Lower lobe of right lung (tissue), 2 donors: ENCODE results near the gene SNRNP40. TPM values are rescaled to one million over a fixed set of nuclear protein-coding genes. Genes with fewer than 3 reads are reported as not detected.
A peak's percentile ranks its signal among the peaks of the same experiment; 100 is the strongest.

Source experiments
- ATAC-seq, 2 donors: fragments of 200-7000 bp; cut with Tn5 transposase; one replicate each; pipeline ENCODE4 v1.9.1; 2020 to 2022; ENCODE audit warnings: mild to moderate bottlenecking in 2 of 2, moderate library complexity in 2 of 2
- DNase-seq: peaks from one replicate; pipeline ENCODE4 v3.0.0-alpha.2; 2020
- H3K27ac ChIP-seq: fragments of 200-600 bp; one replicate; pipeline ENCODE4 v1.8.0; 2022
- H3K27me3 ChIP-seq: fragments of 200-600 bp; one replicate; pipeline ENCODE4 v1.8.0; 2022; ENCODE audit warnings: low read depth
- H3K36me3 ChIP-seq: fragments of 200-600 bp; one replicate; pipeline ENCODE4 v1.8.0; 2022; ENCODE audit warnings: mild to moderate bottlenecking
- H3K4me1 ChIP-seq: fragments of 200-600 bp; one replicate; pipeline ENCODE4 v1.8.0; 2022
- H3K4me3 ChIP-seq: fragments of 200-600 bp; one replicate; pipeline ENCODE4 v1.8.0; 2022; ENCODE audit warnings: mild to moderate bottlenecking
- H3K9me3 ChIP-seq: fragments of 200-600 bp; one replicate; pipeline ENCODE4 v1.8.0; 2022
- intact Hi-C: fragments of 100-400 bp; cut with DNase I; formaldehyde crosslinking; loops from one replicate; pipeline ENCODE4 v1.11.0; 2022
- total RNA-seq: library from RNA; stranded (reverse); fragmentation: NEBNext Ultra II Directional; extraction: Animal tissue kit (Norgen Biotek cat#: 25700); gene quantifications from one replicate; pipeline ENCODE4 v1.2.1, GENCODE V29; 2021
- TF ChIP-seq, protein P1 (sequence below): fragments of 200-600 bp; IDR thresholded peaks from one replicate; pipeline ENCODE4 v1.8.0; 2022; ENCODE audit warnings: antibody characterized with exemption, mild to moderate bottlenecking
- donor health status: DM: no; HTN: yes; CAD: no; lungs with severe emphysema.

Gene SNRNP40
- total RNA-seq, 1 donor from 2014 or later = 38.3 TPM

- Histone ChIP-seq H3K27ac (no peak overlapping the region), H3K4me3 (no peak overlapping the region), H3K4me1 (peaks cover 4% of the 10 kb centered on the region), H3K36me3 (no peaks in the 10 kb centered on the region), H3K9me3 (no peaks in the 10 kb centered on the region), H3K27me3 (peaks cover 22% of the 10 kb centered on the region)
- DNase-seq (no peak), ATAC-seq (no peak)
- TF ChIP-seq, protein P1, sequence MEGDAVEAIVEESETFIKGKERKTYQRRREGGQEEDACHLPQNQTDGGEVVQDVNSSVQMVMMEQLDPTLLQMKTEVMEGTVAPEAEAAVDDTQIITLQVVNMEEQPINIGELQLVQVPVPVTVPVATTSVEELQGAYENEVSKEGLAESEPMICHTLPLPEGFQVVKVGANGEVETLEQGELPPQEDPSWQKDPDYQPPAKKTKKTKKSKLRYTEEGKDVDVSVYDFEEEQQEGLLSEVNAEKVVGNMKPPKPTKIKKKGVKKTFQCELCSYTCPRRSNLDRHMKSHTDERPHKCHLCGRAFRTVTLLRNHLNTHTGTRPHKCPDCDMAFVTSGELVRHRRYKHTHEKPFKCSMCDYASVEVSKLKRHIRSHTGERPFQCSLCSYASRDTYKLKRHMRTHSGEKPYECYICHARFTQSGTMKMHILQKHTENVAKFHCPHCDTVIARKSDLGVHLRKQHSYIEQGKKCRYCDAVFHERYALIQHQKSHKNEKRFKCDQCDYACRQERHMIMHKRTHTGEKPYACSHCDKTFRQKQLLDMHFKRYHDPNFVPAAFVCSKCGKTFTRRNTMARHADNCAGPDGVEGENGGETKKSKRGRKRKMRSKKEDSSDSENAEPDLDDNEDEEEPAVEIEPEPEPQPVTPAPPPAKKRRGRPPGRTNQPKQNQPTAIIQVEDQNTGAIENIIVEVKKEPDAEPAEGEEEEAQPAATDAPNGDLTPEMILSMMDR = no peak
- intact Hi-C loops = no loop called here
These were observed 52.3 kb downstream of the SNRNP40 start for GRCh38 chr1:31244326-31244725.

- Histone ChIP-seq H3K36me3 (no peaks in the 10 kb centered on the region), H3K4me3 (no peak overlapping the region), H3K27ac (no peak overlapping the region), H3K9me3 (no peaks in the 10 kb centered on the region), H3K4me1 (peaks cover 8% of the 10 kb centered on the region), H3K27me3 (peaks cover 28% of the 10 kb centered on the region)
- TF ChIP-seq, protein P1 = no peak
- intact Hi-C loops = no loop called here
- ATAC-seq (no peak), DNase-seq (no peak)
These were observed 52.9 kb downstream of the SNRNP40 start for GRCh38 chr1:31243501-31244286.

DNA sequence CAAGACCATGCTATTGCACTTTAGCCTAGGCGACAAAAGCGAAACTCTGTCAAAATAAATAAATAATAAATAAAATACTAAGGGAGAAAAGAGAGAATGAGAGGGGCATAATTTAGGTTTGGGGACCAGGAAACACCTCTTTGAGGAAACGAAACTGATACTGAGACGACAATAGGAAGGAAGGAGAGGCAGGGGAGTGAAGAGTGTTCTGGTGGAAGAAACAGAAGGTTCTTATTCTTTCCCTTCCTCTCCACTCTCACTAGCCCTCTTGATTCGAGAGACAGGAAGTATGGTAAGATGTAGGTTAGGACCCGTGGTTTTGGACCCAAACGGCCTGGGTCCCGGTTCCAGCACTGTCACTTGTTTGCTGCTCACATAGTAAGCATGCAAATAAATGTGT lies 55.3 kb downstream of the SNRNP40 start:
- intact Hi-C loops = no loop called here
- ATAC-seq = no peak

GRCh38 chr1:31239653-31240241 lies 56.8 kb downstream of the SNRNP40 start, which contains the start of gene NKAIN1:
Gene NKAIN1 (minus strand): TSS chr1:31239887. CDS start chr1:31239547, 340 bp downstream.
- no peaks in the 10 kb centered on the region for H3K36me3 ChIP-seq
- ATAC-seq (peak in 1 of 2 donors; percentile 48), DNase-seq (no peak)
- intact Hi-C loops = no loop called here
- H3K27ac ChIP-seq = no peak within 1 kb of the TSS
- peaks cover 61% of the 10 kb centered on the region for H3K27me3 ChIP-seq
- TF ChIP-seq, protein P1 = no peak
- peak within 1 kb of the TSS; percentile 32 for H3K4me3 ChIP-seq
- no peaks in the 10 kb centered on the region for H3K9me3 ChIP-seq
- H3K4me1 ChIP-seq = peaks cover 8% of the 10 kb centered on the region

More for the DNA sequence above, 55.3 kb downstream of the SNRNP40 start:
- no peaks in the 10 kb centered on the region for H3K9me3 ChIP-seq
- no peak overlapping the region for H3K4me3 ChIP-seq
- no peaks in the 10 kb centered on the region for H3K36me3 ChIP-seq
- H3K27ac ChIP-seq = no peak overlapping the region
- TF ChIP-seq, protein P1 = no peak
- peaks cover 50% of the 10 kb centered on the region for H3K27me3 ChIP-seq
- H3K4me1 ChIP-seq = peaks cover 8% of the 10 kb centered on the region
- DNase-seq = no peak

DNA sequence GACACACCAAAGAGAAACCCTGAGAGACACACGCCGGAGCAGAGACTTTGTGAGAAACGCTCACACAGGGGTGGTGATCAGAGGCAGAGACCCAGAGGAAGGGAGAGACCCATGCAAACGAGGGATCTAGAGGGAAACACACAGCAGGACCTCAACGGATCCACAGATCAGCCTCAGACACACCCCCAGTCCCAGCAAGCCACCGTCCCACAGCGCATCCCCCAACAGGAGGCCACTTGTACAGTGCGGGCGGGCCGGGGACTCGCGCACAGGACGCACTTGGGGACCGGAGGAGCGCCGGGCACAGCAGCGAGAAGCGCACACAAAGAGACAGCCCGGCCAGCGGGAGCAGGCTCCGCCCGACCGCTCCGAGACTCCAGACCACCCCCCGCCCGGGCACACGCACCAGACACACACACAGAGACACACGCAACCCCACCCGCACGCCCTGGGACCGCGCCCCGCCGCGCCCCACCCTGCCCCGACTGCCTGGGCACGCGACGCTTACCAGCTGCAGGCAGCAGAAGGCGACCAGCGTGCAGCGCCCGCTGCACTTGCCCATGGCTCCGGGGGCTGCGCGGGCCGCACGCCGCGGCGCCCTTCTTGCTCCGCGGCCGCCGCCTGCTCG lies 57.5 kb downstream of the SNRNP40 start:
- H3K27me3 ChIP-seq = peaks cover 66% of the 10 kb centered on the region
- peak; percentile 12 to 40 for ATAC-seq
- no peak for DNase-seq
- H3K36me3 ChIP-seq = no peaks in the 10 kb centered on the region
- no peaks in the 10 kb centered on the region for H3K9me3 ChIP-seq
- TF ChIP-seq, protein P1 = no peak
- peaks cover 8% of the 10 kb centered on the region for H3K4me1 ChIP-seq
- no peak overlapping the region for H3K27ac ChIP-seq
- intact Hi-C loops = no loop called here
- peak overlapping the region; percentile 32 for H3K4me3 ChIP-seq
